Hepatocyte (in vitro differentiated cells): ENCODE results near the gene PTCD2.

ENCODE experiments used
- CTCF ChIP-seq: fragments of 200-600 bp; sonication (generic); IDR thresholded peaks from 2 replicates; pipeline ENCODE4 v1.5.1; 2016; ENCODE audit warnings: antibody characterized with exemption, mild to moderate bottlenecking; ENCODE audit not compliant: poor library complexity
- EZH2 ChIP-seq: fragments of 200-600 bp; sonication (generic); IDR thresholded peaks from 2 replicates; pipeline ENCODE4 v1.6.1; 2016; ENCODE audit warnings: antibody characterized with exemption, mild to moderate bottlenecking, borderline replicate concordance

GRCh38 chr5:72387985-72388384 is 67.8 kb downstream of the PTCD2 start:
- TF ChIP-seq CTCF (no peak), EZH2 (no peak)
